Uterus (tissue), 4 donors: Measurements from ENCODE around the gene HGD. TPM values are rescaled to one million over a fixed set of nuclear protein-coding genes. Genes with fewer than 3 reads are reported as not detected.

Experiments used
- DNase-seq, 2 donors: peaks; one replicate each; pipeline ENCODE4 v3.0.0-alpha.2; 2019 to 2020
- H3K27ac ChIP-seq, 2 donors: fragments of 200-600 bp; sonication (generic); 1 replicate in 1 of 2; 2 replicates in 1 of 2; pipeline ENCODE4 v1.5.1; 2016 to 2018
- H3K27me3 ChIP-seq, 2 donors: fragments of 200-600 bp; sonication (generic); one replicate each; pipeline ENCODE4 v1.5.1; 2018 to 2019; ENCODE audit warnings: control low read depth in 1 of 2
- H3K36me3 ChIP-seq, 2 donors: fragments of 200-600 bp; sonication (generic); one replicate each; pipeline ENCODE4 v1.5.1; 2019; ENCODE audit warnings: control low read depth in 1 of 2
- H3K4me1 ChIP-seq, 2 donors: fragments of 200-600 bp; sonication (generic); one replicate each; pipeline ENCODE4 v1.5.1; 2018 to 2019; ENCODE audit warnings: control low read depth in 1 of 2
- H3K4me3 ChIP-seq, 2 donors: fragments of 200-600 bp; sonication (generic); 1 replicate in 1 of 2; 2 replicates in 1 of 2; pipeline ENCODE4 v1.5.1; 2018 to 2019; ENCODE audit warnings: mild to moderate bottlenecking in 1 of 2
- H3K9me3 ChIP-seq, 2 donors: fragments of 200-600 bp; sonication (generic); one replicate each; pipeline ENCODE4 v1.5.1; 2019; ENCODE audit warnings: control low read depth in 1 of 2
- POLR2A ChIP-seq, 2 donors: fragments of 450-650 bp; IDR thresholded peaks; one replicate each; pipeline ENCODE4 v1.6.1; 2016; ENCODE audit warnings: antibody characterized with exemption in 2 of 2, mild to moderate bottlenecking in 1 of 2, moderate library complexity in 1 of 2
- intact Hi-C: fragments of 100-400 bp; cut with DNase I; formaldehyde crosslinking; loops from one replicate; pipeline ENCODE4 v1.15.1; 2023; ENCODE audit warnings: low total_unique reads
- total RNA-seq, 4 donors: library from RNA; depleted of rRNA in 3 of 4; stranded (reverse); fragments of >200 nt in 3 of 4; gene quantifications; one replicate each; pipeline versions ENCODE4 v1.1.0 to v1.2.4, GENCODE V29; 2014 to 2023
- TF ChIP-seq, protein P1 (sequence below), 4 experiments: fragments of 200-600 bp in 2 of 4; fragments of 450-650 bp in 2 of 4; sonication (generic) in 2 of 4; IDR thresholded peaks; one replicate each; pipeline ENCODE4 v1.5.1; 2016 to 2019; ENCODE audit warnings: antibody characterized with exemption in 4 of 4, mild to moderate bottlenecking in 2 of 4, moderate library complexity in 1 of 4
- donor health status: DM: yes; HTN: yes; CAD: no.

HGD gene
- total RNA-seq, 4 donors from 2014 or later = 0.98 to 7.4 (median 6.4) TPM; not detected in 1

DNA sequence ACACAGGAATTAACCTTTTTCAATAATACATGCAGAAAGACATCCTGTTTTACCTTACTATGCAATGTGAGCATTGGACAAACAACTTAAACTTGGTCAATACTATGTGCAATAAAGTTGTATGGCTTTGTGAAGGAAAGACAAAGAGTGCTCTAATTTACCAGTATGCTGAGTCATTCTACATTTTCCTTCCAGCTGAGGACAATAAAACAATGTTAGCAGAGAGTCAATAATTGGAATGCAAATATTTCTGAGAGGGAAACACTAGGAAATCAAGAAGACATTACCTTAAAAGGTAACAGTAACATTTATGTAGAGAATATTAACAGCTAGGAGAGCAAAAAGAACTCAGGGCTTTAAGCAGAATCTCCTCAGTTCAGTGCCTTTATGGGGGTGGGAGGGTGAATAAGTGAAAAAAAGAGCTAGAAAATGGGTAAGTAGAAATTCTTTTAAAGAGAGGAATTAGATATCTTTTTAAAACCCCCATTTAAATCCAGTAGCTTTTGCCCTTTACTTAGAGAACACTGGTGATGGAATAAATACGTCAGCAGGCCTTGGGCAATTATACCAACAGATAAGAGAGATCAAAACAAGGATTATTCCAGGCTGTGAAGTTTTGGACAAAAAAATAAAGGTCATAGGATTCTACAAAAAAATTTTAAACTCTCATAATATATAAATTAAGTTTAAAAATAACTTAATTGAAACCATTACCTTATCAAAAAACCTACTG lies 11.6 kb upstream of the HGD start:
- intact Hi-C loops = no loop called here
- Histone ChIP-seq H3K4me1 (no peaks in the 10 kb centered on the region), H3K4me3 (no peak overlapping the region), H3K27me3 (no peaks in the 10 kb centered on the region), H3K9me3 (no peaks in the 10 kb centered on the region), H3K27ac (no peak overlapping the region), H3K36me3 (no peaks in the 10 kb centered on the region)
- TF ChIP-seq POLR2A (IDR thresholded peaks at IDR 0.05) = no peak
- TF ChIP-seq, protein P1, sequence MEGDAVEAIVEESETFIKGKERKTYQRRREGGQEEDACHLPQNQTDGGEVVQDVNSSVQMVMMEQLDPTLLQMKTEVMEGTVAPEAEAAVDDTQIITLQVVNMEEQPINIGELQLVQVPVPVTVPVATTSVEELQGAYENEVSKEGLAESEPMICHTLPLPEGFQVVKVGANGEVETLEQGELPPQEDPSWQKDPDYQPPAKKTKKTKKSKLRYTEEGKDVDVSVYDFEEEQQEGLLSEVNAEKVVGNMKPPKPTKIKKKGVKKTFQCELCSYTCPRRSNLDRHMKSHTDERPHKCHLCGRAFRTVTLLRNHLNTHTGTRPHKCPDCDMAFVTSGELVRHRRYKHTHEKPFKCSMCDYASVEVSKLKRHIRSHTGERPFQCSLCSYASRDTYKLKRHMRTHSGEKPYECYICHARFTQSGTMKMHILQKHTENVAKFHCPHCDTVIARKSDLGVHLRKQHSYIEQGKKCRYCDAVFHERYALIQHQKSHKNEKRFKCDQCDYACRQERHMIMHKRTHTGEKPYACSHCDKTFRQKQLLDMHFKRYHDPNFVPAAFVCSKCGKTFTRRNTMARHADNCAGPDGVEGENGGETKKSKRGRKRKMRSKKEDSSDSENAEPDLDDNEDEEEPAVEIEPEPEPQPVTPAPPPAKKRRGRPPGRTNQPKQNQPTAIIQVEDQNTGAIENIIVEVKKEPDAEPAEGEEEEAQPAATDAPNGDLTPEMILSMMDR (IDR thresholded peaks at IDR 0.05) = no peak
- no peak for DNase-seq

DNA sequence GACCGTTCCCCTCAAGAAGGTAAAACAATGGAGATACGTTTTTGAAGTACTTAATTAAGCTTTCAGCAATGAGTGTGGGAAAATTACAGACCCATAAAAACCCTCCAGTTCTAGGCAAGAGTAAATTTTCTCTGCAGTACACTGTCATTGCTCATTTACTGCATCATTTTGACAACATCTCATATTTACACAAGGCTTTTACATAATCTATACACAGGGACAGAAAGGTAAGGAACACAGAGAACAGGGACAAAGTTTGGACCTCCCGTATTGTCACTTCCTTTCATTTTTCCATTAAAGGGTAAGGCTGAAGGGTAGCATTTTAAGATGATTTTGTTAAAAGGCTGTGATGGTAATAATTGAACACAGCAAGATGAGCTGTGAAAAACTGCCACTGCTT lies 7.4 kb upstream of the HGD start:
- Histone ChIP-seq H3K4me1 (no peaks in the 10 kb centered on the region), H3K36me3 (no peaks in the 10 kb centered on the region), H3K27me3 (no peaks in the 10 kb centered on the region), H3K9me3 (no peaks in the 10 kb centered on the region), H3K27ac (no peak overlapping the region), H3K4me3 (no peak overlapping the region)
- TF ChIP-seq POLR2A (IDR thresholded peaks at IDR 0.05) = no peak
- TF ChIP-seq, protein P1 (IDR thresholded peaks at IDR 0.05) = no peak
- no peak for DNase-seq
- intact Hi-C loops = no loop called here

- Histone ChIP-seq H3K4me1 (no peaks in the 10 kb centered on the region), H3K36me3 (no peaks in the 10 kb centered on the region), H3K9me3 (no peaks in the 10 kb centered on the region), H3K4me3 (no peak overlapping the region), H3K27ac (no peak overlapping the region), H3K27me3 (no peaks in the 10 kb centered on the region)
- TF ChIP-seq POLR2A (IDR thresholded peaks at IDR 0.05) = no peak
- TF ChIP-seq, protein P1 (IDR thresholded peaks at IDR 0.05) = no peak
- intact Hi-C loops = no loop called here
- DNase-seq = no peak
Measured at GRCh38 chr3:120688121-120688520, 6.1 kb upstream of the HGD start.

DNA sequence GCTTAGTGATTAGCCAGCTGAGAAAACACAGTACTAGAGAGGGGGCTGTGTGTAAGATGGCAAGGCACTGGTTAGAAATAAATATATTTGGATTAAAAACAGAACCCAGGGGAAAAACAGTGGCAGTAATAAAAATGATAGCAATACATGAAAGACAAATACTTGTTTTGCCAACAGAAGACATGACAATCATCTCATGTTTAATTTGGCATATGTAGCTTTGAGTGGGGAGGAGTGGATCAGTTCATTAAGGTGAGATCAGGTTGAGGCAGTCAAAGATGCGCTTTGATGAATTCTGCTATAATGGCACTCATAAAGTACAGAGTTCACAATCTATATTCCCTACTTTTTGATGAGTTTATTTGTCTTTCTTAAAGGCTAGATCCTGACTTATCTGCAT lies 3.4 kb upstream of the HGD start:
- TF ChIP-seq POLR2A (IDR thresholded peaks at IDR 0.05) = no peak
- TF ChIP-seq, protein P1 (IDR thresholded peaks at IDR 0.05) = no peak
- intact Hi-C loops = no loop called here
- no peak for DNase-seq
- Histone ChIP-seq H3K4me1 (no peaks in the 10 kb centered on the region), H3K36me3 (no peaks in the 10 kb centered on the region), H3K9me3 (no peaks in the 10 kb centered on the region), H3K4me3 (no peak overlapping the region), H3K27ac (no peak overlapping the region), H3K27me3 (no peaks in the 10 kb centered on the region)

DNA sequence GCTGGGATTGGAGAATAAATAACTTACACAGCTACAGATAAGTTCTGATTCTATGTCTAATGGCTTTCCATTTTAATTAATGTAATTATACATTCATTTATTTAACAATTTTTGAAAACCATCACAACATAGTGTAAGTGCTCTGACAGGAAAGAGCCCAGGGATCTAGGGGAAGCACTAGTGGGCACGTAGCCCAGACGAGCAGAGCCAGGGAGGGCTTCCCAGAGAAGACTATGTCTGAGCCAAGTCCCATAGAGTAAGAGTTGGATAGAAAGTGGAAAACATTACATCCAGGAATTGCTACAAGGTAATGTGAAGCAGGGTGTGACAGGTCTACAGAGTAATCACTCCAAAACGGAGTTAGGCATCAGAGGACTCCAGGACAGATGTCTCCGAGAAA lies 2.9 kb upstream of the HGD start:
- Histone ChIP-seq H3K27me3 (no peaks in the 10 kb centered on the region), H3K9me3 (no peaks in the 10 kb centered on the region), H3K4me1 (no peaks in the 10 kb centered on the region), H3K27ac (no peak overlapping the region), H3K4me3 (no peak overlapping the region), H3K36me3 (no peaks in the 10 kb centered on the region)
- no peak for TF ChIP-seq POLR2A (IDR thresholded peaks at IDR 0.05)
- no peak for DNase-seq
- intact Hi-C loops = no loop called here
